Hepatocyte (in vitro differentiated cells): Measurements from ENCODE around the gene UQCC3.

Experiments used
- CTCF ChIP-seq: fragments of 200-600 bp; sonication (generic); IDR thresholded peaks from 2 replicates; pipeline ENCODE4 v1.5.1; 2016; ENCODE audit warnings: antibody characterized with exemption, mild to moderate bottlenecking; ENCODE audit not compliant: poor library complexity
- EZH2 ChIP-seq: fragments of 200-600 bp; sonication (generic); IDR thresholded peaks from 2 replicates; pipeline ENCODE4 v1.6.1; 2016; ENCODE audit warnings: antibody characterized with exemption, mild to moderate bottlenecking, borderline replicate concordance
- EZH2phosphoT487 ChIP-seq: fragments of 200-600 bp; sonication (generic); IDR thresholded peaks from one replicate; pipeline ENCODE4 v1.6.1; 2018; ENCODE audit warnings: antibody characterized with exemption, mild to moderate bottlenecking, low read depth, moderate library complexity; ENCODE audit not compliant: unreplicated experiment, severe bottlenecking

- TF ChIP-seq CTCF = no peak
- TF ChIP-seq EZH2 = no peak
- no peak for TF ChIP-seq EZH2phosphoT487
These were observed 30.8 kb downstream of the UQCC3 start for GRCh38 chr11:62702246-62702645.
